HG03039 (cell line): ENCODE data around the gene LPAR6.
"Not testable (repeated sequence)": the region's sequence is repeated elsewhere in the genome, so short reads cannot be mapped to it uniquely, and the experiment has no call there.

Source experiments
- ATAC-seq: cut with Tn5 transposase; IDR thresholded peaks from one replicate; pipeline ENCODE4 v1.9.1; 2021; ENCODE audit warnings: mild to moderate bottlenecking, moderate library complexity; ENCODE audit not compliant: unreplicated experiment

The LPAR6 gene

DNA sequence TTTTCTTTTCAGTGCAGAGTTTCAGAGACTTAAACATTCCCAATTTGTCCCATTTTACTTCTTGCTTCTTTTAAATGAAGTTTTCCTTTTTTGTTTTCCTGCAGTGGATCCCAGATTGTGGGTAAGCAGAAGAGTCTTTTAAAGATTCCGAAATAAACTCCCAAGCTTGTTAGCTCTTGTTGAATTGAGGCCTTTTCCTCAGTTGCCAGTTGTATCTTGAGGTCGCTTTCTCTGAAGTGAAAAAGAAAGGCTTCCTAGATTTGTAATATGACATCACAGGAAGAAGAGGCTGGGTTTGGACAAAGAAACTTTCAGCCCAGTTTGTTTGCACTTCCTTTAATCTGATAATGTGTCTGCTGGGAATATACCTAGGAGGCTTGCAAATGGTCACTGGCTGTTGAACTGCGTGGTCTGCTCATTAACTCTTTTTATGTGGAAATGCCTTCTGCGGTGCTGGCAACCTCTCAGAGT is at the start of gene LPAR6:
LPAR6 (minus strand) TSS at position 233 of the 471 bp plus-strand sequence. CDS start 690 bp downstream, outside the sequence.
- ATAC-seq, result no peak

GRCh38 chr13:48457578-48458242 is 44.8 kb upstream of the LPAR6 start:
- no peak for ATAC-seq

DNA sequence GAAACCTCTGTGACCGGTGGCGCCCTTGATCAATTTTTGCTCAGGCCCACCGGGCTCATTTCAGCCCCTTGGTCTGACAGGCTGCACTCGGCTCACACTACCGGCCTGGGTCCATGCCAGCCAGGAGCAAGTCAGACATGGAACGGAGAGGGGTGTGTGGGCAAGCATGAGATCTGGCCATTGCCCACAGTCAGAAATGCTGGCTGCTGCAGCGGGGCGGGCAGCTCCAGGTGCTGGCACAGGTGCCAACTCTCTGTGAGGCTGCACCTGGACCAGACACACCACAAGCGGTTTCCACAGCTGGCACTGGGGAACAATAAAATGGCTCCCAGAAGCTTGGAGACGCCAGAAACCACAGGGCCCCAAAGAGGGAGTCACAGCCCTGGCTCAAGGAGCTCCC is 43.6 kb upstream of the LPAR6 start:
- ATAC-seq, result no peak

DNA sequence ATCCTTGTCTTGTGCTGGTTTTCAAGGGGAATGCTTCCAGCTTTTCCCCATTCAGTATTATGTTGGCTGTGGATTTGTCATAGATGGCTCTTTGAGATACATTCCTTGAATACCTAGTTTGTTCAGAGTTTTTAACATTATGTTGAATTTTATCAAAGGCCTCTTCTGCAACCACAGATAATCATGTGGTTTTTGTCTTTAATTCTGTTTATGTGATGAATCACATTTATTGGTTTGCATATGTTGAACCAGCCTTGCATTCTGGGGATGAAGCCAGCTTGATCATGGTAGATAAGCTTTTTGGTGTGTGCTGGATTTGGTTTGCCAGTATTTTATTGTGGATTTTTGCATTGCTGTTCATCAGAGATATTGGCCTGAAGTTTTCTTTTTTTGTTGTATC is 38.3 kb upstream of the LPAR6 start:
- not testable (repeated sequence) for ATAC-seq

- no peak for ATAC-seq
These were observed 36.7 kb upstream of the LPAR6 start for GRCh38 chr13:48449656-48450055.

- no peak for ATAC-seq
These were observed 36.2 kb upstream of the LPAR6 start for GRCh38 chr13:48448959-48449614.

GRCh38 chr13:48448285-48448958 is 35.5 kb upstream of the LPAR6 start:
- ATAC-seq, result no peak

- no peak for ATAC-seq
These were observed 33.6 kb upstream of the LPAR6 start for GRCh38 chr13:48446464-48446863.

- ATAC-seq, result no peak
These were observed 30.7 kb upstream of the LPAR6 start for GRCh38 chr13:48443442-48444208.

GRCh38 chr13:48437371-48437770 is 24.5 kb upstream of the LPAR6 start:
- ATAC-seq, result no peak

- ATAC-seq, result no peak
These were observed 23.9 kb upstream of the LPAR6 start for GRCh38 chr13:48436661-48437288.

GRCh38 chr13:48434200-48434599 is 21.3 kb upstream of the LPAR6 start:
- no peak for ATAC-seq

GRCh38 chr13:48431987-48432615 is 19.2 kb upstream of the LPAR6 start:
- no peak for ATAC-seq

- no peak for ATAC-seq
These were observed 18.5 kb upstream of the LPAR6 start for GRCh38 chr13:48431431-48431830.

DNA sequence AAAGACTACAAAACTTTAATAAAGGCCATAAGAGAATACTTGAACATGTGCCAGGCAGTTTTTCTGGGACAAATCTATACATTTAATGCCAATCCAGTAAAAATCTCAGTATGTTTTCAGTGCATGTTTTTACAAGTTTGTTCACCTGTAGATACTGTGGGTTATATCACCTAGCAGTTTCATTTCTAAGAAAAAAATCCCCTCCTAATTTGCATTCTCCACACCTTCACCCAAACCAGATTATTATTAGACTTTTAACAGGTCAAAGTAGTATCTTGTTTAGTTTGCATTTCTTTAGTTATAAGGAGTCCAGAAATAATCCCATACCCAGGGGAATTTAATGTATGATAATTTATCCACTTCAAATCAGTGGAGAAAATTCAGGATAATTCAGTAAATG is 17.0 kb upstream of the LPAR6 start:
- ATAC-seq, result no peak

GRCh38 chr13:48429036-48429435 is 16.1 kb upstream of the LPAR6 start:
- ATAC-seq, result no peak

- not testable (repeated sequence) for ATAC-seq
These were observed 13.9 kb upstream of the LPAR6 start for GRCh38 chr13:48426755-48427298.

GRCh38 chr13:48426052-48426451 is 13.1 kb upstream of the LPAR6 start:
- no peak for ATAC-seq

- ATAC-seq, result no peak
These were observed 11.3 kb upstream of the LPAR6 start for GRCh38 chr13:48424212-48424611.

GRCh38 chr13:48422003-48422402 is 9.1 kb upstream of the LPAR6 start:
- ATAC-seq, result not testable (repeated sequence)
